Prostate gland (tissue), 2 donors: ENCODE data around the gene FYB2. TPM values are rescaled to one million over a fixed set of nuclear protein-coding genes. Genes with fewer than 3 reads are reported as not detected.

Experiments
- DNase-seq: peaks from one replicate; pipeline ENCODE4 v3.0.0-alpha.2; 2019; ENCODE audit warnings: low spot score
- H3K27ac ChIP-seq, 2 donors: fragments of 200-600 bp; sonication (generic); 2 replicates each; pipeline ENCODE4 v1.5.1; 2017 to 2019
- H3K27me3 ChIP-seq: fragments of 200-600 bp; sonication (generic); replicated peaks from 2 replicates; pipeline ENCODE4 v1.5.1; 2019; ENCODE audit not compliant: insufficient read depth
- H3K36me3 ChIP-seq, 2 donors: fragments of 200-600 bp; sonication (generic); 1 replicate in 1 of 2; 2 replicates in 1 of 2; pipeline versions ENCODE4 v1.5.1 to v1.8.1; 2017 to 2019
- H3K4me1 ChIP-seq: fragments of 200-600 bp; sonication (generic); replicated peaks from 2 replicates; pipeline ENCODE4 v1.5.1; 2019
- H3K4me3 ChIP-seq, 2 donors: fragments of 200-600 bp; sonication (generic); 2 replicates each; pipeline ENCODE4 v1.5.1; 2017 to 2019
- H3K9me3 ChIP-seq: fragments of 200-600 bp; sonication (generic); 2 replicates; pipeline ENCODE4 v1.5.1; 2017
- CTCF ChIP-seq, 4 experiments: fragments of 200-600 bp in 2 of 4; fragments of 450-650 bp in 2 of 4; sonication (generic) in 2 of 4; IDR thresholded peaks; 1 replicate in 3 of 4; 2 replicates in 1 of 4; pipeline ENCODE4 v1.5.1; 2016 to 2019; ENCODE audit warnings: antibody characterized with exemption in 4 of 4, mild to moderate bottlenecking in 2 of 4, moderate library complexity in 2 of 4
- POLR2A ChIP-seq: fragments of 450-650 bp; IDR thresholded peaks from one replicate; pipeline ENCODE4 v1.6.1; 2016; ENCODE audit warnings: antibody characterized with exemption, mild to moderate bottlenecking
- POLR2AphosphoS5 ChIP-seq: sonication (generic); formaldehyde crosslinking; IDR thresholded peaks from one replicate; pipeline ENCODE4 v1.6.1; 2017; ENCODE audit warnings: antibody characterized with exemption
- WGBS: methylation state at CpG from one replicate; pipeline ENCODE4 v1.1.5; 2018; 5-methylcytosine and 5-hydroxymethylcytosine counted together
- intact Hi-C: fragments of 100-400 bp; cut with DNase I; formaldehyde crosslinking; loops from one replicate; pipeline ENCODE4 v1.14.2; 2022
- total RNA-seq, 2 donors: library from RNA; depleted of rRNA; stranded (reverse); fragments of >200 nt; gene quantifications; one replicate each; pipeline ENCODE4 v1.1.0, GENCODE V29; 2016

The FYB2 gene
- total RNA-seq, 2 donors from 2014 or later = 7.8 to 8.2 TPM

GRCh38 chr1:56799605-56800400 lies 19.4 kb downstream of the FYB2 start:
- Histone ChIP-seq H3K9me3 (no peaks in the 10 kb centered on the region), H3K27ac (no peak overlapping the region), H3K4me1 (peaks cover 4% of the 10 kb centered on the region), H3K36me3 (no peaks in the 10 kb centered on the region), H3K4me3 (no peak overlapping the region), H3K27me3 (no peaks in the 10 kb centered on the region)
- no peak for DNase-seq
- 66% methylated on average over 7 of the region's 7 CpGs for WGBS
- TF ChIP-seq POLR2A = no peak
- TF ChIP-seq CTCF (IDR thresholded peaks at IDR 0.05) = no peak
- no peak for TF ChIP-seq POLR2AphosphoS5
- intact Hi-C loops = no loop called here

GRCh38 chr1:56798053-56798471 lies 21.1 kb downstream of the FYB2 start:
- 52% methylated on average over 3 of the region's 3 CpGs for WGBS
- Histone ChIP-seq H3K27ac (no peak overlapping the region), H3K27me3 (no peaks in the 10 kb centered on the region), H3K4me1 (peaks cover 4% of the 10 kb centered on the region), H3K4me3 (no peak overlapping the region), H3K36me3 (no peaks in the 10 kb centered on the region), H3K9me3 (no peaks in the 10 kb centered on the region)
- no peak for DNase-seq
- TF ChIP-seq POLR2A = no peak
- intact Hi-C loops = no loop called here

GRCh38 chr1:56797065-56797685 lies 22.0 kb downstream of the FYB2 start:
- Histone ChIP-seq H3K4me1 (peaks cover 4% of the 10 kb centered on the region), H3K27me3 (no peaks in the 10 kb centered on the region), H3K36me3 (no peaks in the 10 kb centered on the region), H3K9me3 (no peaks in the 10 kb centered on the region), H3K4me3 (no peak overlapping the region), H3K27ac (no peak overlapping the region)
- DNase-seq = peak; percentile 48
- TF ChIP-seq POLR2AphosphoS5 (peak; percentile 20), CTCF (IDR thresholded peaks at IDR 0.05) (no peak), POLR2A (no peak)
- 65% methylated on average over 5 of the region's 5 CpGs for WGBS
- intact Hi-C loops = no loop called here

- intact Hi-C loops = no loop called here
- Histone ChIP-seq H3K27me3 (no peaks in the 10 kb centered on the region), H3K4me3 (no peak overlapping the region), H3K9me3 (no peaks in the 10 kb centered on the region), H3K27ac (no peak overlapping the region), H3K36me3 (no peaks in the 10 kb centered on the region), H3K4me1 (peaks cover 4% of the 10 kb centered on the region)
- TF ChIP-seq POLR2A = no peak
- no peak for TF ChIP-seq CTCF (IDR thresholded peaks at IDR 0.05)
- TF ChIP-seq POLR2AphosphoS5 = no peak
- DNase-seq = no peak
- WGBS = 92% methylated on average over 4 of the region's 4 CpGs
These were observed 23.3 kb downstream of the FYB2 start for GRCh38 chr1:56795870-56796269.

GRCh38 chr1:56790036-56790435 lies 29.2 kb downstream of the FYB2 start:
- WGBS = 86% methylated on average over 3 of the region's 3 CpGs
- no peak for DNase-seq
- intact Hi-C loops = no loop called here
- no peaks in the 10 kb centered on the region for H3K36me3 ChIP-seq
- H3K9me3 ChIP-seq = no peaks in the 10 kb centered on the region
- TF ChIP-seq POLR2A (no peak), CTCF (IDR thresholded peaks at IDR 0.05) (no peak), POLR2AphosphoS5 (no peak)
- no peak overlapping the region for H3K27ac ChIP-seq
- H3K27me3 ChIP-seq = no peaks in the 10 kb centered on the region
- H3K4me1 ChIP-seq = peaks cover 5% of the 10 kb centered on the region
- no peak overlapping the region for H3K4me3 ChIP-seq
